Measurements from ENCODE around the gene CRYBG2. TPM values are rescaled to one million over a fixed set of nuclear protein-coding genes. Genes with fewer than 3 reads are reported as not detected.

CRYBG2 gene
- total RNA-seq, 1 donor from 2014 or later, result 67.0 TPM

DNA sequence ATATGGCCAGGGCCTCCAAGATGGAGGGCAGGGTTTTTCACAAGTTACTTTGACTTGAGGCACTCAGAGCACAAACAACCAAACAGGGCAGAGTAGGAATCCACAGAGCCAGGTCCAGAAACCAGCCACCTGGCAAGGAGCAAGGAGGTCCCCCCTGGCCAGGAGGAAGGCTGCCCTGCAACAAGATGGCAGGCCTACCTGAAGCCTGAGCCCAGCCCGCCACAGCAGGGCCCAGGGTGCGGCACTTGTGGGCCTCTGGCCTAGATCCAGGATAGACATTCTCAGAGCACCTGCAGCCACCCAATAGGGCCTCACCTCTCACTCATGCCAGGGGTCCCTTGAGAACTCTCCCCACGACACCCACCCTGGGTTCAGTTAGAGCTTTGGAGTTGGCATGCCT is 62.5 kb downstream of the CRYBG2 start:
- intact Hi-C loops (cut with DNase I), result no loop called here

DNA sequence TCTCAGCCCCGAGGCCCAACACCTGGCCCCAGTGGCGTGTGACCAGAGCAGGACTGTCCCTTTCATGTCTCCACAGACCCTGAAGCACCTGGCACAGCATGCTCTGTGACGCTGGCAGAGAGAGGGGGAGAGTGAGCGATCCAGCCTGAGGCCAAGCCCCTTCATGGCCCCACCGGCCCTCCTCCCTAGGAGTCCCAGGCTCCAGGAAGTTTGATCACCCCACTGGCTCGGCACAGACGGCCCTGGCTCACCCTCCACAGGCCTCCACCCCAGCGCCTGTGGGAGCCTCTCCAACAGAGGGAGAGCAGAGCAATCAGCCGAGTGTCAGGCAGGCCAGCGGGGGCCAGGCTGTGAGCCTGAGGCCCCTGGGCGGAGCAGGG is 63.1 kb downstream of the CRYBG2 start:
- intact Hi-C loops (cut with DNase I), result no loop called here
- Histone ChIP-seq H3K9me3 (no peaks in the 10 kb centered on the region), H3K27ac (peak overlapping the region; percentile 60), H3K4me1 (peaks cover 52% of the 10 kb centered on the region), H3K36me3 (no peaks in the 10 kb centered on the region), H3K4me3 (no peak overlapping the region), H3K27me3 (no peaks in the 10 kb centered on the region)
- TF ChIP-seq, protein P1, sequence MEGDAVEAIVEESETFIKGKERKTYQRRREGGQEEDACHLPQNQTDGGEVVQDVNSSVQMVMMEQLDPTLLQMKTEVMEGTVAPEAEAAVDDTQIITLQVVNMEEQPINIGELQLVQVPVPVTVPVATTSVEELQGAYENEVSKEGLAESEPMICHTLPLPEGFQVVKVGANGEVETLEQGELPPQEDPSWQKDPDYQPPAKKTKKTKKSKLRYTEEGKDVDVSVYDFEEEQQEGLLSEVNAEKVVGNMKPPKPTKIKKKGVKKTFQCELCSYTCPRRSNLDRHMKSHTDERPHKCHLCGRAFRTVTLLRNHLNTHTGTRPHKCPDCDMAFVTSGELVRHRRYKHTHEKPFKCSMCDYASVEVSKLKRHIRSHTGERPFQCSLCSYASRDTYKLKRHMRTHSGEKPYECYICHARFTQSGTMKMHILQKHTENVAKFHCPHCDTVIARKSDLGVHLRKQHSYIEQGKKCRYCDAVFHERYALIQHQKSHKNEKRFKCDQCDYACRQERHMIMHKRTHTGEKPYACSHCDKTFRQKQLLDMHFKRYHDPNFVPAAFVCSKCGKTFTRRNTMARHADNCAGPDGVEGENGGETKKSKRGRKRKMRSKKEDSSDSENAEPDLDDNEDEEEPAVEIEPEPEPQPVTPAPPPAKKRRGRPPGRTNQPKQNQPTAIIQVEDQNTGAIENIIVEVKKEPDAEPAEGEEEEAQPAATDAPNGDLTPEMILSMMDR (IDR thresholded peaks at IDR 0.05), result no peak
- TF ChIP-seq POLR2AphosphoS5 (IDR thresholded peaks at IDR 0.05; ENCODE audit: insufficient read depth in 1 of 2, low read depth in 1 of 2) (no peak), POLR2A (IDR thresholded peaks at IDR 0.05) (no peak)
- peak; percentile 76 to 91 for DNase-seq (ENCODE audit: extremely low spot score in 2 of 2)

More for the DNA sequence above, 62.5 kb downstream of the CRYBG2 start:
- H3K27ac ChIP-seq, result no peak overlapping the region
- H3K4me3 ChIP-seq, result no peak overlapping the region
- no peak for TF ChIP-seq POLR2A (IDR thresholded peaks at IDR 0.05)
- no peak for TF ChIP-seq POLR2AphosphoS5 (IDR thresholded peaks at IDR 0.05; ENCODE audit: insufficient read depth in 1 of 2, low read depth in 1 of 2)
- TF ChIP-seq, protein P1 (IDR thresholded peaks at IDR 0.05), result no peak
- H3K36me3 ChIP-seq, result no peaks in the 10 kb centered on the region
- DNase-seq (ENCODE audit: extremely low spot score in 2 of 2), result peak in 1 of 2 donors; percentile 76
- H3K9me3 ChIP-seq, result no peaks in the 10 kb centered on the region
- no peaks in the 10 kb centered on the region for H3K27me3 ChIP-seq
- H3K4me1 ChIP-seq, result peaks cover 46% of the 10 kb centered on the region

DNA sequence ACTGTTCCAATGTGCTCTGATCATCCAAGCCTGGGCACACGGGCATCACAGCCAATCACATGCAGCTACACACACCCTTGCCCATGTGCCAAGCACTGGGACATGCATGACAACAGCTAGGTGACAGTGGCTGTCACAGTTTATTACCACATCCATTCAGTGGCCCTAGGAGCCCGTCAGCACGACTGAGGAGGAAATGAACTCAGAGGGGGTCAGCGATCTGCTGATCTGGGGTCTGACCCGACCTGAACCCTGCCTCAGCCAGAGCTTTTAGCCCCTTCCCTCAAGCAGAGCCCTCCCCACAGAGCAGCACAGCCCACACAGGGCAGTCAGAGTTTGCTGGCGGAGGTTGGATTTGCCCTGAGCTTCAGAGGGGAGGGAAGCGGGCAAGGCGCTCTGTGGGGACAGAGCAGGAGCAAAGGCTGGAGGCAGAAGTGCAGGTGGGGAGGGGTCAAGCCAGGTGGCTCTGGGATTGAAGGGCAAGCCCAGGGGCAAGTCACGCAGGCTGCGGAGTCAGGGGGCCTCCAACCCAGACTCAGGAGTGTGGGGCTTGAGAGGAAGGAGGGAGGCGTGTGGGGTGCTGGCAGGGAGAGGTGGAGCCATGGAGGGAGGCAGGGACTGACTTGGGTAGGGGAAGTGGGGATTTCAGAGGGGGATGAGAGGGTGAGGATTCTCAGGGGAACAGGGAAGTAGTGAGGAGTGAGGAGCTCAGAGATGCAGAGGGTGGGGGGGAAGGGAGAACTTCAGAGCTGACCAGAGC is 63.6 kb downstream of the CRYBG2 start:
- TF ChIP-seq, protein P1 (IDR thresholded peaks at IDR 0.05), result no peak
- no peak for TF ChIP-seq POLR2AphosphoS5 (IDR thresholded peaks at IDR 0.05; ENCODE audit: insufficient read depth in 1 of 2, low read depth in 1 of 2)
- TF ChIP-seq POLR2A (IDR thresholded peaks at IDR 0.05), result no peak
- intact Hi-C loops (cut with DNase I), result no loop called here
- H3K9me3 ChIP-seq, result no peaks in the 10 kb centered on the region
- no peaks in the 10 kb centered on the region for H3K36me3 ChIP-seq
- DNase-seq (ENCODE audit: extremely low spot score in 2 of 2), result peak in 1 of 2 donors; percentile 76
- peak overlapping the region; percentile 60 for H3K27ac ChIP-seq
- peaks cover 57% of the 10 kb centered on the region for H3K4me1 ChIP-seq
- H3K27me3 ChIP-seq, result no peaks in the 10 kb centered on the region
- H3K4me3 ChIP-seq, result no peak overlapping the region

DNA sequence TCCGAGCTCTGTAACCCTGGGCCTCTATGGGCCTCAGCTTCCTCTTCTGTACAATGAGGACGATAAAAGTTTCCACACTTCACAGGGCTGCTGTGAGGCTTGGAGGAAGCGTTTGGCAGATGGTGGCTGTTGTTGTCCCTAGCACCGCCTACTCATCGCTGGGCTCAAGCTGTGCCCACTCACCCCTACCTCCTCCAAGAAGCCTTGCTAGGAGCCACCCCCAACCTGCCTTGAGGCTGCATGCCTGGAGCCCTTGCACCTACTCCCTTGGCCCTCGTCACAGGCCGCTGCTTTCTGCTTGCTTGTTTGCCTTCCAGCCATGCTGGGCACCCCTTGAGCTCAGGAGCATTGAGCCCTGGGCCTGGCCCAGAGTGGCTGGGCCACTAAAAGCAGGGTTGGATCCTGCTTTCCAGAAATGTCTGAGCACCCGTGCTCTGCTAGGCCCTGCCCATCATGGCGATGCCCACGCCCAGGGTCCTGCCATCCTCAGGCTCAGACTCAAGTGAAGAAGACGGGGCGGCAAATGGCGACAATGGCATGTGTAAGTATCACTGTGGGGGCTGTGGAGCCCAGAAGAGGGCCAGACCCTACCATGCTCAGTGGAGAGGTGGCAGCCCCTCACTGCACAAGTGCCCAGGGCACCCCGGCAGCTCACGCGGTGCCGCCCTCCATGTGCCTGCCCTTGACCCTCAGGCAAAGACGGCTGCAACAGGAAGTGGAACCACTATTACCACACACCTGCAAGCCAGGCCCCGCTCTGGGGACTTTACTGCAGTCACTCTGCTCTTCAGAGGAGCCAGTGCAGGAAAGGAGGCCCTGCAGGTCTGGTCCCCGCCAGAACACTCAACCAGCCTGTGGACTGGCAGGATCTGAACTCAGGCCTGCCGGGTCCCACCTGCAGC is 64.5 kb downstream of the CRYBG2 start:
- H3K4me3 ChIP-seq, result no peak overlapping the region
- TF ChIP-seq, protein P1 (IDR thresholded peaks at IDR 0.05), result no peak
- TF ChIP-seq POLR2A (IDR thresholded peaks at IDR 0.05) (no peak), POLR2AphosphoS5 (IDR thresholded peaks at IDR 0.05; ENCODE audit: insufficient read depth in 1 of 2, low read depth in 1 of 2) (no peak)
- H3K9me3 ChIP-seq, result no peaks in the 10 kb centered on the region
- intact Hi-C loops (cut with DNase I), result loop anchor here (5.0 kb wide), 1 partner anchor 33 kb away; no protein-coding TSS in a partner anchor
- no peak overlapping the region for H3K27ac ChIP-seq
- DNase-seq (ENCODE audit: extremely low spot score in 2 of 2), result no peak
- no peaks in the 10 kb centered on the region for H3K27me3 ChIP-seq
- peaks cover 66% of the 10 kb centered on the region for H3K4me1 ChIP-seq
- no peaks in the 10 kb centered on the region for H3K36me3 ChIP-seq

Measured in vagina (tissue), 2 donors.